GM12878 (cell line): ENCODE results near the gene DDX23. TPM values are rescaled to one million over a fixed set of nuclear protein-coding genes. Genes with fewer than 3 reads are reported as not detected.

Source experiments
- BCL11A ChIP-seq: IDR thresholded peaks from 2 replicates; pipeline ENCODE4 v1.6.1; 2011; ENCODE audit warnings: low read depth, low read length
- CBX3 ChIP-seq: fragments of 200-600 bp; sonication (generic); IDR thresholded peaks from 2 replicates; pipeline ENCODE4 v1.6.1; 2016; ENCODE audit warnings: low read depth, borderline replicate concordance
- FOXM1 ChIP-seq: IDR thresholded peaks from 2 replicates; pipeline ENCODE4 v1.6.1; 2012; ENCODE audit warnings: low read depth, mild to moderate bottlenecking, inconsistent platforms, low read length, moderate library complexity
- GABPA ChIP-seq: IDR thresholded peaks from 2 replicates; pipeline ENCODE4 v1.6.1; 2014; ENCODE audit warnings: antibody characterized with exemption, low read depth, mild to moderate bottlenecking, inconsistent platforms
- MAX ChIP-seq: IDR thresholded peaks from 2 replicates; pipeline ENCODE4 v1.6.1; 2012; ENCODE audit warnings: low read depth, low read length, improper control_type of control experiment
- NFYA ChIP-seq: IDR thresholded peaks from 2 replicates; pipeline ENCODE4 v1.6.1; 2011; ENCODE audit warnings: low read depth, mild to moderate bottlenecking, low read length, improper control_type of control experiment, borderline replicate concordance
- NR2F1 ChIP-seq: fragments of 450-650 bp; conservative IDR thresholded peaks from 2 replicates; pipeline ENCODE4 v1.6.1; 2017; ENCODE audit warnings: mild to moderate bottlenecking
- RBBP5 ChIP-seq: fragments of 200-600 bp; sonication (generic); conservative IDR thresholded peaks from 2 replicates; pipeline ENCODE4 v1.6.1; 2016
- RFX5 ChIP-seq: IDR thresholded peaks from 2 replicates; pipeline ENCODE4 v1.6.1; 2011; ENCODE audit warnings: low read depth, low read length, improper control_type of control experiment
- TAF1 ChIP-seq: IDR thresholded peaks from 2 replicates; pipeline ENCODE4 v1.6.1; 2011; ENCODE audit warnings: mild to moderate bottlenecking, low read depth, low read length, borderline replicate concordance
- ZZZ3 ChIP-seq: IDR thresholded peaks from 2 replicates; pipeline ENCODE4 v1.6.1; 2011; ENCODE audit warnings: low read depth; ENCODE audit not compliant: control insufficient read depth, insufficient read length
- polyA plus RNA-seq, 11 experiments: library from polyadenylated mRNA; depleted of rRNA in 4 of 11; unstranded in 6 of 11; stranded (reverse) in 5 of 11; fragments of >200 nt; fragmentation: Nextera tagmentation in 4 of 11; fragmentation: Illumina TruSeq in 1 of 11; extraction: Ambion mirVana in 4 of 11; extraction: Trizol in 1 of 11; gene quantifications; 1 replicate in 1 of 11; 2 replicates in 10 of 11; pipeline versions ENCODE4 v1.2.1 to v1.2.3, GENCODE V29; 2011 to 2016; ENCODE audit warnings: inconsistent platforms in 2 of 11, missing spikeins in 2 of 11, low read depth in 1 of 11
- total RNA-seq, 4 experiments: library from RNA; depleted of rRNA in 3 of 4; stranded (reverse); fragments of >200 nt in 3 of 4; fragmentation: Illumina TruSeq in 1 of 4; extraction: Trizol in 1 of 4; gene quantifications; 2 replicates each; pipeline versions ENCODE4 v1.2.1 to v1.2.3, GENCODE V29; 2013 to 2021
- TF ChIP-seq, protein P1 (sequence below): IDR thresholded peaks from 2 replicates; pipeline ENCODE4 v1.6.1; 2012; ENCODE audit warnings: improper control_type of control experiment, low read depth, low read length; ENCODE audit not compliant: insufficient replicate concordance

The DDX23 gene
- total and polyA plus RNA-seq, 10 of the 15 experiments (the other 5 are each of a cell fraction or from before 2014, with no cell fraction given), result 25.8 to 107 (median 77.4) TPM

- TF ChIP-seq, protein P1, sequence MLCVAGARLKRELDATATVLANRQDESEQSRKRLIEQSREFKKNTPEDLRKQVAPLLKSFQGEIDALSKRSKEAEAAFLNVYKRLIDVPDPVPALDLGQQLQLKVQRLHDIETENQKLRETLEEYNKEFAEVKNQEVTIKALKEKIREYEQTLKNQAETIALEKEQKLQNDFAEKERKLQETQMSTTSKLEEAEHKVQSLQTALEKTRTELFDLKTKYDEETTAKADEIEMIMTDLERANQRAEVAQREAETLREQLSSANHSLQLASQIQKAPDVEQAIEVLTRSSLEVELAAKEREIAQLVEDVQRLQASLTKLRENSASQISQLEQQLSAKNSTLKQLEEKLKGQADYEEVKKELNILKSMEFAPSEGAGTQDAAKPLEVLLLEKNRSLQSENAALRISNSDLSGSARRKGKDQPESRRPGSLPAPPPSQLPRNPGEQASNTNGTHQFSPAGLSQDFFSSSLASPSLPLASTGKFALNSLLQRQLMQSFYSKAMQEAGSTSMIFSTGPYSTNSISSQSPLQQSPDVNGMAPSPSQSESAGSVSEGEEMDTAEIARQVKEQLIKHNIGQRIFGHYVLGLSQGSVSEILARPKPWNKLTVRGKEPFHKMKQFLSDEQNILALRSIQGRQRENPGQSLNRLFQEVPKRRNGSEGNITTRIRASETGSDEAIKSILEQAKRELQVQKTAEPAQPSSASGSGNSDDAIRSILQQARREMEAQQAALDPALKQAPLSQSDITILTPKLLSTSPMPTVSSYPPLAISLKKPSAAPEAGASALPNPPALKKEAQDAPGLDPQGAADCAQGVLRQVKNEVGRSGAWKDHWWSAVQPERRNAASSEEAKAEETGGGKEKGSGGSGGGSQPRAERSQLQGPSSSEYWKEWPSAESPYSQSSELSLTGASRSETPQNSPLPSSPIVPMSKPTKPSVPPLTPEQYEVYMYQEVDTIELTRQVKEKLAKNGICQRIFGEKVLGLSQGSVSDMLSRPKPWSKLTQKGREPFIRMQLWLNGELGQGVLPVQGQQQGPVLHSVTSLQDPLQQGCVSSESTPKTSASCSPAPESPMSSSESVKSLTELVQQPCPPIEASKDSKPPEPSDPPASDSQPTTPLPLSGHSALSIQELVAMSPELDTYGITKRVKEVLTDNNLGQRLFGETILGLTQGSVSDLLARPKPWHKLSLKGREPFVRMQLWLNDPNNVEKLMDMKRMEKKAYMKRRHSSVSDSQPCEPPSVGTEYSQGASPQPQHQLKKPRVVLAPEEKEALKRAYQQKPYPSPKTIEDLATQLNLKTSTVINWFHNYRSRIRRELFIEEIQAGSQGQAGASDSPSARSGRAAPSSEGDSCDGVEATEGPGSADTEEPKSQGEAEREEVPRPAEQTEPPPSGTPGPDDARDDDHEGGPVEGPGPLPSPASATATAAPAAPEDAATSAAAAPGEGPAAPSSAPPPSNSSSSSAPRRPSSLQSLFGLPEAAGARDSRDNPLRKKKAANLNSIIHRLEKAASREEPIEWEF, result no peak
- TF ChIP-seq FOXM1 (no peak), RBBP5 (no peak), CBX3 (no peak), TAF1 (no peak), GABPA (no peak), ZZZ3 (no peak), BCL11A (no peak), MAX (no peak), NFYA (no peak), RFX5 (no peak), NR2F1 (no peak)
- TF ChIP-seq, all 136 proteins: peak for 0
Measured at GRCh38 chr12:48827026-48827425, 24.9 kb downstream of the DDX23 start (continued).
